IMR-90 (cell line): ENCODE data around the gene HSD17B3. TPM values are rescaled to one million over a fixed set of nuclear protein-coding genes. Genes with fewer than 3 reads are reported as not detected.

Source experiments
- ATAC-seq: fragments of 200-7000 bp; cut with Tn5 transposase; 2 replicates; pipeline ENCODE4 v1.9.1; 2020; ENCODE audit warnings: low read depth, mild to moderate bottlenecking, moderate library complexity
- BruUV-seq: library from RNA; stranded (reverse); fragments of 400-500 nt; replicated peaks from 2 replicates; lab custom pipeline; 2021; lab: Mats Ljungman, UMichigan
- CTCF ChIA-PET: fragments of 300-600 bp; formaldehyde crosslinking; extraction: SDS; loops from one replicate; lab custom pipeline; 2021; ENCODE audit warnings: antibody characterized with exemption; lab: Yijun Ruan, JAX
- POLR2A ChIA-PET: fragments of 300-600 bp; sonication (Branson Sonifier 250); formaldehyde crosslinking; loops from one replicate; lab custom pipeline; 2022; ENCODE audit warnings: antibody characterized with exemption; ENCODE audit not compliant: unreplicated experiment; lab: Charles Lee
- DNase-seq: peaks from one replicate; pipeline ENCODE4 v3.0.0; 2013
- H2AFZ ChIP-seq: replicated peaks from 2 replicates; pipeline ENCODE3; 2013; ENCODE audit warnings: low read length, mild to moderate bottlenecking; ENCODE audit not compliant: poor library complexity
- H2AK5ac ChIP-seq: 2 replicates; pipeline ENCODE4 v1.6.1; 2013; ENCODE audit warnings: low read depth, low read length, inconsistent platforms
- H2AK9ac ChIP-seq: replicated peaks from 2 replicates; pipeline ENCODE3; 2013; ENCODE audit warnings: mild to moderate bottlenecking, low read depth, low read length, moderate library complexity; ENCODE audit not compliant: poor library complexity
- H2BK120ac ChIP-seq: 2 replicates; pipeline ENCODE4 v1.6.1; 2013; ENCODE audit warnings: low read depth, low read length, inconsistent platforms
- H2BK15ac ChIP-seq: 3 replicates; pipeline ENCODE4 v1.6.1; 2013; ENCODE audit warnings: low read depth, low read length, inconsistent platforms
- H2BK20ac ChIP-seq: 2 replicates; pipeline ENCODE4 v1.6.1; 2013; ENCODE audit warnings: low read depth, mild to moderate bottlenecking, inconsistent platforms, low read length, moderate library complexity
- H2BK5ac ChIP-seq: 2 replicates; pipeline ENCODE4 v1.6.1; 2013; ENCODE audit warnings: mild to moderate bottlenecking, low read depth, low read length, inconsistent platforms; ENCODE audit not compliant: poor library complexity, severe bottlenecking
- H3K14ac ChIP-seq: replicated peaks from 2 replicates; pipeline ENCODE4 v1.6.1; 2013; ENCODE audit warnings: low read depth, low read length, inconsistent platforms
- H3K18ac ChIP-seq: 2 replicates; pipeline ENCODE4 v1.6.1; 2013; ENCODE audit warnings: low read depth, low read length, control low read depth
- H3K23ac ChIP-seq: 2 replicates; pipeline ENCODE4 v1.6.1; 2013; ENCODE audit warnings: low read depth, low read length, inconsistent platforms
- H3K27ac ChIP-seq: 2 replicates; pipeline ENCODE4 v1.5.1; 2013; ENCODE audit warnings: mild to moderate bottlenecking, control low read depth, low read length; ENCODE audit not compliant: insufficient read depth
- H3K27me3 ChIP-seq: 2 replicates; pipeline ENCODE4 v1.6.1; 2013; ENCODE audit warnings: low read length; ENCODE audit not compliant: control insufficient read depth, insufficient read depth
- H3K36me3 ChIP-seq: 2 replicates; pipeline ENCODE4 v1.6.1; 2013; ENCODE audit warnings: low read length, mixed read lengths; ENCODE audit not compliant: control insufficient read depth, insufficient read depth
- H3K4ac ChIP-seq: 2 replicates; pipeline ENCODE4 v1.6.1; 2013; ENCODE audit warnings: low read depth, low read length, inconsistent platforms
- H3K4me1 ChIP-seq: 2 replicates; pipeline ENCODE4 v1.6.1; 2013; ENCODE audit warnings: low read length, mixed read lengths; ENCODE audit not compliant: control insufficient read depth, insufficient read depth
- H3K4me2 ChIP-seq: 2 replicates; pipeline ENCODE4 v1.6.1; 2013; ENCODE audit warnings: low read depth, mild to moderate bottlenecking, control low read depth, low read length, moderate library complexity
- H3K4me3 ChIP-seq: 2 replicates; pipeline ENCODE4 v1.5.1; 2013; ENCODE audit warnings: low read depth, mild to moderate bottlenecking, control low read depth, low read length, moderate library complexity; ENCODE audit not compliant: insufficient read depth
- H3K56ac ChIP-seq: 2 replicates; pipeline ENCODE4 v1.6.1; 2013; ENCODE audit warnings: low read length, inconsistent platforms; ENCODE audit not compliant: insufficient read depth; ENCODE audit errors: extremely low read depth
- H3K79me1 ChIP-seq, 2 experiments: 2 replicates each; pipeline ENCODE4 v1.6.1; 2013; ENCODE audit warnings: low read length in 2 of 2, inconsistent platforms in 1 of 2, low read depth in 1 of 2
- H3K9ac ChIP-seq: 2 replicates; pipeline ENCODE4 v1.6.1; 2013; ENCODE audit warnings: low read depth, low read length, control low read depth
- H3K9me1 ChIP-seq: 2 replicates; pipeline ENCODE4 v1.6.1; 2013; ENCODE audit warnings: low read length, inconsistent platforms; ENCODE audit not compliant: insufficient read depth
- H3K9me3 ChIP-seq: 2 replicates; pipeline ENCODE4 v1.6.1; 2013; ENCODE audit warnings: low read length; ENCODE audit not compliant: control insufficient read depth, insufficient read depth
- H4K20me1 ChIP-seq: 2 replicates; pipeline ENCODE4 v1.6.1; 2013; ENCODE audit warnings: low read length, inconsistent platforms; ENCODE audit not compliant: insufficient read depth
- H4K5ac ChIP-seq: 2 replicates; pipeline ENCODE4 v1.6.1; 2013; ENCODE audit warnings: mild to moderate bottlenecking, low read depth, low read length, control low read depth
- H4K8ac ChIP-seq, 2 experiments: 2 replicates each; pipeline ENCODE4 v1.6.1; 2013; ENCODE audit warnings: low read depth in 2 of 2, low read length in 2 of 2, control low read depth in 1 of 2, inconsistent platforms in 1 of 2
- H4K91ac ChIP-seq: 2 replicates; pipeline ENCODE4 v1.6.1; 2013; ENCODE audit warnings: low read depth, low read length, inconsistent platforms; ENCODE audit not compliant: insufficient read depth
- BHLHE40 ChIP-seq: fragments of 150-350 bp; IDR thresholded peaks from 2 replicates; pipeline ENCODE4 v1.6.1; 2016; ENCODE audit warnings: mild to moderate bottlenecking, low read depth, low read length
- CEBPB ChIP-seq: IDR thresholded peaks from 2 replicates; pipeline ENCODE4 v1.6.1; 2012; ENCODE audit warnings: low read depth, low read length, improper control_type of control experiment
- CHD1 ChIP-seq: IDR thresholded peaks from 2 replicates; pipeline ENCODE4 v1.6.1; 2012; ENCODE audit warnings: low read depth, low read length, improper control_type of control experiment
- CTCF ChIP-seq: conservative IDR thresholded peaks from 2 replicates; pipeline ENCODE4 v1.5.1; 2012; ENCODE audit warnings: mild to moderate bottlenecking, low read depth, low read length, improper control_type of control experiment
- ELK1 ChIP-seq: fragments of 150-350 bp; IDR thresholded peaks from 2 replicates; pipeline ENCODE4 v1.6.1; 2016; ENCODE audit warnings: low read depth, mild to moderate bottlenecking, low read length, moderate library complexity, borderline replicate concordance
- FOS ChIP-seq: fragments of 150-350 bp; IDR thresholded peaks from 2 replicates; pipeline ENCODE4 v1.6.1; 2016; ENCODE audit warnings: low read depth, low read length
- MAFK ChIP-seq: IDR thresholded peaks from 2 replicates; pipeline ENCODE4 v1.6.1; 2012; ENCODE audit warnings: low read depth, low read length, improper control_type of control experiment
- MAZ ChIP-seq: IDR thresholded peaks from 2 replicates; pipeline ENCODE4 v1.6.1; 2012; ENCODE audit warnings: low read depth, mild to moderate bottlenecking, low read length, improper control_type of control experiment, moderate library complexity, borderline replicate concordance
- MXI1 ChIP-seq: IDR thresholded peaks from 2 replicates; pipeline ENCODE4 v1.6.1; 2012; ENCODE audit warnings: low read depth, mild to moderate bottlenecking, low read length, moderate library complexity, borderline replicate concordance
- NFE2L2 ChIP-seq: fragments of 150-350 bp; IDR thresholded peaks from 2 replicates; pipeline ENCODE4 v1.6.1; 2016; ENCODE audit warnings: low read depth, mild to moderate bottlenecking, low read length
- POLR2A ChIP-seq: IDR thresholded peaks from 2 replicates; pipeline ENCODE4 v1.6.1; 2012; ENCODE audit warnings: mild to moderate bottlenecking, low read depth, low read length
- RAD21 ChIP-seq: IDR thresholded peaks from 2 replicates; pipeline ENCODE4 v1.6.1; 2012; ENCODE audit warnings: low read length, improper control_type of control experiment
- RCOR1 ChIP-seq: IDR thresholded peaks from 2 replicates; pipeline ENCODE4 v1.6.1; 2012; ENCODE audit warnings: mild to moderate bottlenecking, low read length, improper control_type of control experiment; ENCODE audit not compliant: insufficient replicate concordance
- RFX5 ChIP-seq: IDR thresholded peaks from 2 replicates; pipeline ENCODE4 v1.8.0; 2012; ENCODE audit warnings: low read depth, mild to moderate bottlenecking, low read length, moderate library complexity
- SMC3 ChIP-seq: fragments of 150-350 bp; IDR thresholded peaks from 2 replicates; pipeline ENCODE4 v1.6.1; 2016; ENCODE audit warnings: low read depth, mild to moderate bottlenecking, antibody characterized with exemption, low read length, moderate library complexity
- USF2 ChIP-seq: fragments of 150-350 bp; IDR thresholded peaks from 2 replicates; pipeline ENCODE4 v1.6.1; 2017; ENCODE audit warnings: mild to moderate bottlenecking, antibody characterized with exemption, low read length, low read depth
- dilution Hi-C: fragments of 300-500 bp; cut with HindIII; formaldehyde crosslinking; loops from one replicate; pipeline ENCODE4 v1.14.3; 2018; ENCODE audit warnings: low sequenced_read_pairs; ENCODE audit not compliant: unreplicated experiment
- in situ Hi-C: fragments of 300-500 bp; cut with MboI; formaldehyde crosslinking; loops from 3 replicates; pipeline ENCODE4 v1.14.3; 2019; ENCODE audit warnings: low sequenced_read_pairs, inconsistent platforms, mixed read lengths
- intact Hi-C: fragments of 100-400 bp; cut with micrococcal nuclease; formaldehyde crosslinking; loops from 2 replicates; pipeline ENCODE4 v1.10.0; 2022
- polyA plus RNA-seq, 3 experiments: library from polyadenylated mRNA; depleted of rRNA; stranded (reverse); fragments of >200 nt; gene quantifications; 2 replicates each; pipeline ENCODE4 v1.2.3, GENCODE V29; 2012; ENCODE audit warnings: low replicate concordance in 1 of 3
- total RNA-seq: library from RNA; depleted of rRNA; stranded (reverse); fragments of >200 nt; gene quantifications from 2 replicates; pipeline ENCODE4 v1.2.3, GENCODE V29; 2012

HSD17B3 gene
- total and polyA plus RNA-seq, 2 of the 4 experiments (the other 2 are of a cell fraction) = 0.18 TPM; not detected in 1

- dilution Hi-C loops (no loop called here), intact Hi-C loops (no loop called here), in situ Hi-C loops (no loop called here)
- no peak overlapping the region for H4K8ac ChIP-seq
- no peak overlapping the region for H3K4ac ChIP-seq
- no peak overlapping the region for H2BK15ac ChIP-seq
- no TSS peak for BruUV-seq
- H3K4me3 ChIP-seq = no peak overlapping the region
- no peak overlapping the region for H2BK120ac ChIP-seq
- CTCF ChIA-PET = no interaction called here
- H2AFZ ChIP-seq = no peak overlapping the region
- H4K91ac ChIP-seq = no peak overlapping the region
- H3K4me1 ChIP-seq = no peaks in the 10 kb centered on the region
- H3K56ac ChIP-seq = no peak overlapping the region
- no peak overlapping the region for H3K4me2 ChIP-seq
- H2BK20ac ChIP-seq = no peak overlapping the region
- no peak overlapping the region for H3K27ac ChIP-seq
- no peaks in the 10 kb centered on the region for H3K9me1 ChIP-seq
- H4K20me1 ChIP-seq = no peaks in the 10 kb centered on the region
- no peak overlapping the region for H3K18ac ChIP-seq
- POLR2A ChIA-PET = no interaction called here
- no peak overlapping the region for H2AK9ac ChIP-seq
- H3K9me3 ChIP-seq = no peaks in the 10 kb centered on the region
- H3K27me3 ChIP-seq = no peaks in the 10 kb centered on the region
- no peak overlapping the region for H4K5ac ChIP-seq
- H2AK5ac ChIP-seq = no peak overlapping the region
- no peak overlapping the region for H3K14ac ChIP-seq
- H2BK5ac ChIP-seq = no peak overlapping the region
- no peak for DNase-seq
- TF ChIP-seq RAD21 (no peak), CTCF (no peak), RFX5 (no peak), NFE2L2 (no peak), RCOR1 (no peak), MAZ (no peak), USF2 (no peak), CHD1 (no peak), SMC3 (no peak), MAFK (no peak), MXI1 (no peak), CEBPB (no peak), BHLHE40 (no peak), FOS (no peak), POLR2A (no peak), ELK1 (no peak)
- H3K9ac ChIP-seq = no peak overlapping the region
- ATAC-seq = no peak
- H3K23ac ChIP-seq = no peak overlapping the region
- no peaks in the 10 kb centered on the region for H3K79me1 ChIP-seq
- no peaks in the 10 kb centered on the region for H3K36me3 ChIP-seq
These were observed 21.2 kb upstream of the HSD17B3 start for GRCh38 chr9:96323169-96323568.
